Ishikawa (cell line): Measurements from ENCODE around the gene SLCO1B1.

ENCODE experiments used
- FOXM1 ChIP-seq: IDR thresholded peaks from 2 replicates; pipeline ENCODE4 v1.6.1; 2012; ENCODE audit warnings: low read depth, borderline replicate concordance
- NFIC ChIP-seq: IDR thresholded peaks from 2 replicates; pipeline ENCODE4 v1.6.1; 2012
- ZBTB7A ChIP-seq: IDR thresholded peaks from 2 replicates; pipeline ENCODE4 v1.6.1; 2012; ENCODE audit warnings: low read depth

- TF ChIP-seq NFIC (no peak), ZBTB7A (no peak), FOXM1 (no peak)
These were observed 17.7 kb upstream of the SLCO1B1 start for GRCh38 chr12:21113266-21113665.
